Retinal pigment epithelial cell (primary cell): Measurements from ENCODE around the gene CREB5.

Experiments used
- DNase-seq: peaks from one replicate; pipeline ENCODE4 v3.0.0-alpha.2; 2010; ENCODE audit warnings: low read depth
- H3K4me3 ChIP-seq: 2 replicates; pipeline ENCODE4 v1.5.1; 2011; ENCODE audit warnings: mild to moderate bottlenecking, low read length, control low read depth, moderate library complexity
- CTCF ChIP-seq: conservative IDR thresholded peaks from 2 replicates; pipeline ENCODE4 v1.5.1; 2011; ENCODE audit warnings: low read depth, low read length, control low read depth, inconsistent platforms

Gene CREB5

GRCh38 chr7:28531291-28531690 is 119.0 kb downstream of the CREB5 start:
- TF ChIP-seq CTCF: no peak
- H3K4me3 ChIP-seq: no peak overlapping the region
- DNase-seq: no peak

DNA sequence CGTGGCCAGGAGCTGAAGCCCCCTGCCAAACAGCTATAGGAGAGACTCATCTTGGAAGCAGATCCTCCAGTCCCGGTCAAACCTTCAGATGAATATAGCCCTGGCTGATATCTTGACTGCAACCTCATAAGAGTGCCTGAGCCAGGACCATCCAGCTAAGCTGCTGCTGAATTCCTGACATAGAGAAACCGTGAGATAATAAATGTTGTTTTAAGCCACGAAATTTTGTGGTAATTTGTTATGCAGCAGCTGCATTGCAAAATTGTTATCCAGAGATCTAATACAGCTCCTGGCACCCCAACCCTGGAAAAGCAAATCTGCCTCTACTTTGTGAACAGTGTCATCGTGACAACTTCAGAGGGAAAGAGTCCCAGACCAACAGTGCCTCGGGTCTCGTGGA is 119.9 kb downstream of the CREB5 start:
- no peak for DNase-seq
- no peak overlapping the region for H3K4me3 ChIP-seq
- TF ChIP-seq CTCF: no peak

GRCh38 chr7:28533267-28533666 is 120.9 kb downstream of the CREB5 start:
- no peak for TF ChIP-seq CTCF
- DNase-seq: no peak
- no peak overlapping the region for H3K4me3 ChIP-seq

DNA sequence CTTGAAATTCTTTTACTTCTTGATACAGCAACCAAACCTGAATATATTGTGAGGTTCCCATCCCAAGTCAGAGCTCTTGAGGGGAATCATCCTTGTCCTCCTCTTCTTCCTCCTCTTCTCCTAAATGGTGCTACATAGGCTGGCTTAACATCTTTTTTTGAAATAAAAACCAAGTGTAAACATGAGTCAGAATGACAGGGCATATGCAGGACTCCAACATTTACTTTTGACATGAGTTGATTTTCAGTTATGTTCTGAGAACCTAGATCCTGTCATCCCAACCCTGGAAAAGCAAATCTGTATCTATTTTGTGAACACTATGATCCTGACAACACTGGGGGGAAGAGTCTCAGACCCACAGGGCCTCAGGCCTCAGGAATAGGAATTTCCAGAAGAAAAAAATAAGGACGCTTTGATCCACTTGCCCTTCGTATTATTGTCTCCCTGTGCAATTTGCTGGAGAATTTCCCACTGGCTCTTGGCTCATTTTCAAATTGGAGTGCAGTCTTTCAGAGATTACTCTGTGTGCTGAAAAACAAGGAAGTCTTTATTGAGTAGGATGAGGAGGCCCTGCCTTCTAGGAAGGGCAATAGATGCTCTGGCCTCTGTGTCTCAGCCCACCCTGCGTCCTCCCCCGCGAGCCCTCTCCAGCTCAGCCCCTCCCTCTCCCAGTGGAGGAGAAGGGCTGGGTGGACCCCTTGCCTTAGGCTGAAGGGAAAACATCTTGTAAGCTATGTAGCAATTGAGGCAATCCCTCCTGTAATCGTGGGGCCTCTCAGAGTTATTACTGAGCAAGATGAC is 121.6 kb downstream of the CREB5 start:
- no peak for TF ChIP-seq CTCF
- no peak overlapping the region for H3K4me3 ChIP-seq
- DNase-seq: no peak

DNA sequence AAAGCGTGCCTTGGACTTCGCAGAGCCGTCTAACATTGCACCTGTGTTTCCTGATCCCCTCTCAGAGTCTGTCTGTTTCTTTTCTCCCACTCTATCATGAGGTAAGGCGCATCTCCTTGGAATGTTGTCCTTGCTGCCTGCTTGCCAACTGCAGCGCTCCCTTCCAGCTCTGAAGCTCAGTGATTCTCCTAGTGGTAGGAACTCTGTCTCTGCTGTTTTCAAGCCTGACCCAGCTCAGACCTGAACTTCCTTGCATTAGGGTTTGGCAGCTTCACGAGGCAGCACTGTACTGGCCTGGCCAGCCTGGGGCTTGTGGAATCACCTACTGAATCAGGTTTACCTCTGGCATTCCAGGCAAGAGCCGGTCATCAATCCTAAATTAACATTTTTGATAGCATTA is 123.9 kb downstream of the CREB5 start:
- peak; percentile 45 for TF ChIP-seq CTCF
- H3K4me3 ChIP-seq: no peak overlapping the region
- DNase-seq: no peak

GRCh38 chr7:28539289-28539981 is 127.1 kb downstream of the CREB5 start:
- no peak overlapping the region for H3K4me3 ChIP-seq
- DNase-seq: no peak
- TF ChIP-seq CTCF: no peak

- H3K4me3 ChIP-seq: no peak overlapping the region
- no peak for TF ChIP-seq CTCF
- DNase-seq: no peak
Observed at GRCh38 chr7:28542410-28542809, 130.1 kb downstream of the CREB5 start.
